Measurements from ENCODE around the gene KCNH1. TPM values are rescaled to one million over a fixed set of nuclear protein-coding genes. Genes with fewer than 3 reads are reported as not detected.

KCNH1 gene
- total RNA-seq, 1 experiment from 2014 or later, result not detected

GRCh38 chr1:210901981-210902770 is 231.8 kb downstream of the KCNH1 start:
- peaks cover 53% of the 10 kb centered on the region for H3K27me3 ChIP-seq (ENCODE audit: insufficient read depth, low read length)
- BruUV-seq (replicated peaks), result no TSS peak
- no peaks in the 10 kb centered on the region for H3K4me1 ChIP-seq (ENCODE audit: control insufficient read depth in 1 of 2, insufficient read depth in 2 of 2, low read length in 2 of 2)
- DNase-seq (ENCODE audit: low read depth, low spot score) (no peak), ATAC-seq (no peak)
- RAD21 ChIA-PET (ENCODE audit: low non-redundant PET in 1 of 2, low total read pairs in 2 of 2, uncharacterized antibody in 2 of 2, unreplicated experiment in 2 of 2), result no interaction called here
- no peak overlapping the region for H2AFZ ChIP-seq (ENCODE audit: low read depth, low read length, poor library complexity, severe bottlenecking)
- H4K20me1 ChIP-seq (ENCODE audit: insufficient read depth), result no peaks in the 10 kb centered on the region
- no peak overlapping the region for H3K27ac ChIP-seq (ENCODE audit: low read depth, low read length)
- H3K9ac ChIP-seq (ENCODE audit: low read length), result no peak overlapping the region
- no peaks in the 10 kb centered on the region for H3K9me3 ChIP-seq (ENCODE audit: control insufficient read depth in 1 of 2, insufficient read depth in 1 of 2, low read depth in 1 of 2, low read length in 2 of 2)
- H3K4me2 ChIP-seq (ENCODE audit: low read length), result no peak overlapping the region
- no peak overlapping the region for H3K4me3 ChIP-seq (replicated peaks in 1 of 2; ENCODE audit: low read depth in 1 of 2, low read length in 2 of 2)
- CTCF ChIA-PET, result no interaction called here
- intact Hi-C loops (cut with micrococcal nuclease), result no loop called here
- no peaks in the 10 kb centered on the region for H3K36me3 ChIP-seq (ENCODE audit: control insufficient read depth in 1 of 2, insufficient read depth in 2 of 2, low read length in 2 of 2)
- no peaks in the 10 kb centered on the region for H3K79me2 ChIP-seq (ENCODE audit: insufficient read depth, low read length)
- POLR2A ChIA-PET, result no interaction called here
- TF ChIP-seq POLR2AphosphoS5 (IDR thresholded peaks at IDR 0.05; ENCODE audit: low read depth, low read length), result no peak
- no peak for TF ChIP-seq RAD21 (IDR thresholded peaks at IDR 0.05; ENCODE audit: low read depth)
- no peak for TF ChIP-seq CTCF (IDR thresholded peaks at IDR 0.05 in 2 of 3, conservative IDR thresholded peaks at IDR 0.05 in 1 of 3; ENCODE audit: borderline replicate concordance in 1 of 3, insufficient read depth in 1 of 3, low read depth in 2 of 3, low read length in 2 of 3)
- TF ChIP-seq REST (IDR thresholded peaks at IDR 0.05; ENCODE audit: low read depth), result no peak
- TF ChIP-seq FOSL1 (IDR thresholded peaks at IDR 0.05; ENCODE audit: low read depth), result no peak
- TF ChIP-seq POLR2A (IDR thresholded peaks at IDR 0.05; ENCODE audit: borderline replicate concordance, extremely low read depth, insufficient read depth, insufficient read length), result no peak
- TF ChIP-seq ZBTB33 (IDR thresholded peaks at IDR 0.05; ENCODE audit: extremely low read depth, insufficient replicate concordance, low read length), result no peak
- TF ChIP-seq ZNF274 (IDR thresholded peaks at IDR 0.05; ENCODE audit: low read depth, low read length), result no peak
- TF ChIP-seq EZH2 (IDR thresholded peaks at IDR 0.05), result no peak
- TF ChIP-seq EGR1 (IDR thresholded peaks at IDR 0.05; ENCODE audit: low read depth), result no peak
- no peak for TF ChIP-seq JUND (IDR thresholded peaks at IDR 0.05)
- no peak for TF ChIP-seq SRF (IDR thresholded peaks at IDR 0.05; ENCODE audit: low read depth)
- TF ChIP-seq TCF7L2 (IDR thresholded peaks at IDR 0.05; ENCODE audit: borderline replicate concordance, extremely low read depth, insufficient read depth, insufficient read length), result no peak
- no peak for TF ChIP-seq ATF3 (IDR thresholded peaks at IDR 0.05)
- H3K9me2 ChIP-seq (ENCODE audit: insufficient read depth), result no peaks in the 10 kb centered on the region

Data from HCT116 (cell line).